ENCODE measurements around the gene AAR2.

Gene AAR2

DNA sequence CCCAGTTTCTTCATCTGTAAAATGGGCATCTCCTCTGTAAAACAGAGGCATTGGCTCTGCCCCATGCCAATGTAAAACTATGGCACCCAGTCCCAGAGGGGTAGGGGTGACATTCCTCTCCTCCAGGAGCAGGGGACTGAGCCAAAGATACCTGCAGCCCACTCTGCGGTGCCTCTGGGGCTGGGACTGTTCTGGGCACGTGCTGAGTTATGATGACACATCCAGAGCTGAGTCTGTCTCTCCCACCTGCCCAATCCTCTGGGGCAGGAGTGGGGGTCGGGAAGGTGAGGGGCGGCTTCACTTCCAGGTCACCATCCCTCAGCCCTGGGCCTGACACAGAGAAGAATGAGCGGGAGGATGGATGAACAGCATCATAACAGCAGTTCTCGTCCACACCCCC, 29.9 kb downstream of the AAR2 start:
- TF ChIP-seq, protein P1, sequence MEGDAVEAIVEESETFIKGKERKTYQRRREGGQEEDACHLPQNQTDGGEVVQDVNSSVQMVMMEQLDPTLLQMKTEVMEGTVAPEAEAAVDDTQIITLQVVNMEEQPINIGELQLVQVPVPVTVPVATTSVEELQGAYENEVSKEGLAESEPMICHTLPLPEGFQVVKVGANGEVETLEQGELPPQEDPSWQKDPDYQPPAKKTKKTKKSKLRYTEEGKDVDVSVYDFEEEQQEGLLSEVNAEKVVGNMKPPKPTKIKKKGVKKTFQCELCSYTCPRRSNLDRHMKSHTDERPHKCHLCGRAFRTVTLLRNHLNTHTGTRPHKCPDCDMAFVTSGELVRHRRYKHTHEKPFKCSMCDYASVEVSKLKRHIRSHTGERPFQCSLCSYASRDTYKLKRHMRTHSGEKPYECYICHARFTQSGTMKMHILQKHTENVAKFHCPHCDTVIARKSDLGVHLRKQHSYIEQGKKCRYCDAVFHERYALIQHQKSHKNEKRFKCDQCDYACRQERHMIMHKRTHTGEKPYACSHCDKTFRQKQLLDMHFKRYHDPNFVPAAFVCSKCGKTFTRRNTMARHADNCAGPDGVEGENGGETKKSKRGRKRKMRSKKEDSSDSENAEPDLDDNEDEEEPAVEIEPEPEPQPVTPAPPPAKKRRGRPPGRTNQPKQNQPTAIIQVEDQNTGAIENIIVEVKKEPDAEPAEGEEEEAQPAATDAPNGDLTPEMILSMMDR (IDR thresholded peaks at IDR 0.05): no peak
- DNase-seq: no peak
- no peak overlapping the region for H3K27ac ChIP-seq

DNA sequence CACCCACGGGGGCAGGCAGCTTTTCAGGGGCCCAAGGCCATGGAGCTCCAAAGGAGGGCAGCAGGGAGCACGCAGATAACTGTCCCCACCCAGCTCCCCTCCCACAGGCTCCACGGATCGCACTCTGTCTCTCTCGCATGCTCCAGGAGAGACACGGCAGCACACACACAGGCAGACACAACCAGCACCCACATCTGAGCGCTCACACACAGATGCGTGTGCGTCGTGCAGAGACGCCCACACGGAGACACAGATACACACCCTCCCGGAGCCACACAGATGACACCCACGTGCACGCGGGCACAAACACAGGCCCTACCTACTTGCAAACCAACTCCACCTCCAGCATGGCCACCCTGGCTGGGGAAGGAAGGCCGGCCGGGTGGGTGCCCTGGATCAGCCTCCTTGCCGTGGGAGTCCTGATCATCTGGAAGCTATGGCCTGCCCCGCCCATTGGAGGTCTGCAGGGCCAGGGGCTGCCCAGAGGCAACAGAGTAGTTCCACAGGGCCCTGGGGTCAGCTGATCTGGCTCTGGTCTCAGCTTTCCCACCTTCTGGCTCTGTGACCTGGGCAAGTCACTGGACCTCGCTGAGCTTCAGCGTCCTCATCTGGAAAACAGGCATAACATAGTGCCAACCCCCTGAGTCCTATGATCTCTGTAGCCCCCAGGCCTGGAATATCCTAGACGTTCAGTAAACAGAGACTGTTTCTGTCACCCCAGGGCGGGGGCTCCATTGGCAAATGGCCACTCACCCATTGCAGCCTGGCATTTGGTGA, 31.5 kb downstream of the AAR2 start:
- H3K27me3 ChIP-seq: peaks cover 0 to 9% of the 10 kb centered on the region in 2 donors
- no peaks in the 10 kb centered on the region for H3K9me3 ChIP-seq
- no peak overlapping the region for H3K4me3 ChIP-seq
- H3K36me3 ChIP-seq: no peaks in the 10 kb centered on the region
- intact Hi-C loops (cut with DNase I; ENCODE audit: low total_unique reads): no loop called here
- H3K27ac ChIP-seq: no peak overlapping the region
- no peak for DNase-seq
- H3K4me1 ChIP-seq: no peaks in the 10 kb centered on the region
- TF ChIP-seq, protein P1 (IDR thresholded peaks at IDR 0.05): no peak

More for the DNA sequence above, 29.9 kb downstream of the AAR2 start:
- peaks cover 0 to 4% of the 10 kb centered on the region in 2 donors for H3K27me3 ChIP-seq
- no peaks in the 10 kb centered on the region for H3K36me3 ChIP-seq
- no peaks in the 10 kb centered on the region for H3K4me1 ChIP-seq
- intact Hi-C loops (cut with DNase I; ENCODE audit: low total_unique reads): no loop called here
- H3K4me3 ChIP-seq: no peak overlapping the region
- H3K9me3 ChIP-seq: no peaks in the 10 kb centered on the region

DNA sequence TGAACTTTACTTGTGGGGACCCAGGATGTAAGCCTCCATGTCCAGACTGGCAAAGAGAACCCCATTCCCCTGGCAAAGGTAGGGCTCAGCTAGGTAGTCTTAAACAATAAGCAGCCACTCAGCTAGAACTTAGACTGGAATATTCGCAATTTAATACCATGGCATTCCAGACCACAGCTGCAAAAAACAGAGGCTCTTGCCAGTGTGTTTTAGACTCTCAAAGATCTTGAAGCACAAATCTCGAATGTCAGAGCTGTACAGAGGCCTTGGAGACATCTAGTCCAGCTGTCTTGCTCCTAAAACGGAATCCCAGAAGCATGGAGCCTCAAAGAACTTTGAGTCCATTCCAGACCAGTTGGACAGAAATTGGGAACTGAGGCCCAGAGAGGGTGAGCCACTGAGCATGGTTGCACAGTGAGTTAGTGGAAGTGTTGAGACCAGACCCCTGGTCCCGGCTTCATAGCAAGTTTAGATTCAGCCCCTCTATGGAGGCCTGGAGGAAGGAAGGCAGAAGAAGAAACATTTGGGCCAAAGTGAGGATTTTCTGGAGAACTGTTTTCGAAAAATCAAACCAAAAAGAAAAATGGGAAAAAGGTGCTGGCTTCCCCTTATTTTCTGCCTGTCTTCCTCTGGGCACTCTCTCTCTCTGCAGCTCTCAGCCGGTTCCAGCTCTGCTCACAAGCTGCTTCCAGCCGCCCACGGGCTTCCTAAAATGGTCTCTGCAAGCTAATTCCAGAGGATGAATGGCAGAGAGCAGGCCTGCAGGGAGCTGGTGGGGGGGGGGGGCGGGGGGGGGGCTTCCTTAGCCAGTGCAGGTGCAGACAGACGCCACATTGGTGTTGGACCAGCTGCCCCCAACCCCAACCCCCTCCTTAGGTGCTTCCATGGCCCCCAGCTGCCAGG, 32.4 kb downstream of the AAR2 start:
- H3K4me3 ChIP-seq: no peak overlapping the region

DNA sequence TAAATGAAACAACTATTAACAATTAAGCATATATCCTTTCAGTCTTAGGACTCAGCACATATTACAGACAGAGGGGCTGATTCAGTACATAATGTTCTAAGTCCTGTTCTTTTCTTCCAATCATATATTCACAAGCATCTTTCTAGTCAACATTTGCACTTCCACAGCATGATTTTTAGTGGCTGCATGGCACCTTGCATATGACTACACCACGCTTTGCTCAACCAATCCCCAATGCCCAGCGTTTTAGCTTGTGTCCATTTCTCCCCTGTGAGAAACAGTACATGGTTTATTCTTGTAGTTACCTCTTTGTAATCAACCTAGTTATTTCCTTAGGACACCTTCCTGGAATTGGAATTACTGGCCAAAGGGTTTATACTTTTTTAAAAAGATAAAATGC, 33.2 kb downstream of the AAR2 start:
- Histone ChIP-seq H3K4me3 (no peak overlapping the region), H3K36me3 (no peaks in the 10 kb centered on the region), H3K27me3 (peaks cover 0 to 21% of the 10 kb centered on the region in 2 donors), H3K4me1 (no peaks in the 10 kb centered on the region), H3K27ac (no peak overlapping the region), H3K9me3 (no peaks in the 10 kb centered on the region)
- intact Hi-C loops (cut with DNase I; ENCODE audit: low total_unique reads): no loop called here
- TF ChIP-seq, protein P1 (IDR thresholded peaks at IDR 0.05): no peak
- DNase-seq: no peak

More for the DNA sequence above, 32.4 kb downstream of the AAR2 start:
- intact Hi-C loops (cut with DNase I; ENCODE audit: low total_unique reads): no loop called here
- Histone ChIP-seq H3K9me3 (no peaks in the 10 kb centered on the region), H3K27me3 (peaks cover 0 to 16% of the 10 kb centered on the region in 2 donors), H3K27ac (no peak overlapping the region), H3K36me3 (no peaks in the 10 kb centered on the region), H3K4me1 (no peaks in the 10 kb centered on the region)
- TF ChIP-seq, protein P1 (IDR thresholded peaks at IDR 0.05): no peak
- no peak for DNase-seq

DNA sequence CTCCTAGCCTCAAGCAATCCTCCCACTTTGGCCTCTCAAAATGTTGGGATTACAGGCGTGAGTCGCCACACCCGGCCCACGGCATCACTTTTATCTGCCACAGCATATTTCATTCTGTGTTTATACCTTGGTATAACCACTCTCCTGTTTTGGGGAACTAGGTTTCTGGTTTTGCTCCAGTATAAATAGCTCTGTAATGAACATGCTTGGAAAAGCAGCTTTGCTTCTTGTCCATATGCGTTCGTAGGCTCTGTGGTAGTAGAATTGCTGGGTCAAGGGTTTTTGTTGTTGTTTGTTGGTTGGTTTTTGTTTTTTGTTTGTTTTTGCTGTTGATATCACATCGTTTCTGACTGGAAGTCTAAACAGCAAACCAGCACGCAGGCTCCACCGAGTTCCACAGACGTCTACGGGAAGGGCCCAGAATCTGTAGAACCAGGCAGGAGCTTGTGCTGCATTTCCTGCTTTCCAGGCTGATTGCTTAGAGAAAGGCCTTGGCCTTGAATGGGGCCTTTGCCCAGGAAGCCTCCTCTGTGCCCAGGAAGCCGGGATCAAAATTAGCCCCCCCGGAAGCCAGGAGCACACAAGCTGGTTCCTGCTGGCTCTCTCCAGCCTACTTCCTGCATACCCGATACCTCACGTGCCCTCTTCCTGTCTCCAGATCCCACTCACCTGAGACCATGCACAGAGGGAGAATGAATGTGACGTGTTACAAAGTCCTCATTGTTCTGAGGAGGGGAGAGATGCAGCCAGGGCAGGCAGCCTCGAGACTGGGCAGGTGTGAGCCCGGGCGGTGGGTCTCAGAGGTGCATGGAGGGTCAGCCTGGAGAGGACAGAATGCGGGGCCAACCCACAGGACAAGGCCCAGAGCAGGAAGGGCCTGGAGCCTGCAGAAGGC, 34.7 kb downstream of the AAR2 start:
- Histone ChIP-seq H3K4me3 (no peak overlapping the region), H3K4me1 (no peaks in the 10 kb centered on the region), H3K27ac (no peak overlapping the region), H3K36me3 (no peaks in the 10 kb centered on the region), H3K27me3 (peaks cover 0 to 32% of the 10 kb centered on the region in 2 donors), H3K9me3 (no peaks in the 10 kb centered on the region)
- intact Hi-C loops (cut with DNase I; ENCODE audit: low total_unique reads): no loop called here
- no peak for DNase-seq
- TF ChIP-seq, protein P1 (IDR thresholded peaks at IDR 0.05): no peak
